Endodermal cell (in vitro differentiated cells): Measurements from ENCODE around the gene ISYNA1. TPM values are rescaled to one million over a fixed set of nuclear protein-coding genes. Genes with fewer than 3 reads are reported as not detected.
A peak's percentile ranks its signal among the peaks of the same experiment; 100 is the strongest.

ENCODE experiments used
- DNase-seq: peaks from one replicate; pipeline ENCODE4 v3.0.0-alpha.2; 2017
- H3K27ac ChIP-seq: 2 replicates; pipeline ENCODE4 v1.5.1; 2013; ENCODE audit warnings: mild to moderate bottlenecking, low read depth, low read length, moderate library complexity
- H3K27me3 ChIP-seq: 2 replicates; pipeline ENCODE4 v1.6.1; 2013; ENCODE audit warnings: mild to moderate bottlenecking, low read length, moderate library complexity; ENCODE audit not compliant: insufficient read depth, control insufficient read depth, poor library complexity, severe bottlenecking
- H3K36me3 ChIP-seq: 2 replicates; pipeline ENCODE4 v1.7.0; 2013; ENCODE audit warnings: mild to moderate bottlenecking, low read length, moderate library complexity; ENCODE audit not compliant: control insufficient read depth, insufficient read depth
- H3K4me1 ChIP-seq: one replicate; pipeline ENCODE4 v1.7.0; 2013; ENCODE audit warnings: low read length; ENCODE audit not compliant: control insufficient read depth, insufficient read depth
- H3K4me3 ChIP-seq: 2 replicates; pipeline ENCODE4 v1.5.1; 2013; ENCODE audit warnings: mild to moderate bottlenecking, low read length, moderate library complexity
- H3K9ac ChIP-seq: 2 replicates; pipeline ENCODE4 v1.6.1; 2013; ENCODE audit warnings: mild to moderate bottlenecking, low read length, moderate library complexity; ENCODE audit not compliant: poor library complexity, severe bottlenecking; ENCODE audit errors: extremely low read depth
- H3K9me3 ChIP-seq: 2 replicates; pipeline ENCODE4 v1.6.1; 2013; ENCODE audit warnings: mild to moderate bottlenecking, low read length, moderate library complexity; ENCODE audit not compliant: control insufficient read depth
- H3K27ac Mint-ChIP-seq: 2 replicates; pipeline ENCODE4 v1.8.0; 2020; ENCODE audit warnings: mixed read lengths
- H3K27me3 Mint-ChIP-seq: 2 replicates; pipeline ENCODE4 v1.8.0; 2021; ENCODE audit warnings: mild to moderate bottlenecking, mixed read lengths; ENCODE audit not compliant: insufficient read depth
- H3K36me3 Mint-ChIP-seq: 2 replicates; pipeline ENCODE4 v1.8.0; 2020; ENCODE audit warnings: low read depth, mixed read lengths
- H3K4me1 Mint-ChIP-seq: 2 replicates; pipeline ENCODE4 v1.8.0; 2020; ENCODE audit warnings: mixed read lengths
- H3K4me3 Mint-ChIP-seq: 2 replicates; pipeline ENCODE4 v1.8.0; 2020; ENCODE audit warnings: mild to moderate bottlenecking, moderate library complexity, mixed read lengths
- H3K9me3 Mint-ChIP-seq: 2 replicates; pipeline ENCODE4 v1.8.0; 2020; ENCODE audit warnings: mild to moderate bottlenecking, mixed read lengths
- CTCF ChIP-seq: fragments of 200-600 bp; sonication (generic); conservative IDR thresholded peaks from 2 replicates; pipeline ENCODE4 v1.5.0; 2021; ENCODE audit warnings: antibody characterized with exemption, mild to moderate bottlenecking
- WGBS, 2 experiments: methylation state at CpG; one replicate each; pipeline versions ENCODE4 v1.1.5 to v1.1.7; 2013; ENCODE audit warnings: missing lambda C conversion rate in 2 of 2, mixed read lengths in 1 of 2; ENCODE audit not compliant: insufficient coverage in 1 of 2, insufficient read length in 1 of 2; 5-methylcytosine and 5-hydroxymethylcytosine counted together
- long read RNA-seq, 4 experiments: library from polyadenylated mRNA in 2 of 4; library from RNA in 1 of 4; library from capped mRNA in 1 of 4; stranded (forward) in 3 of 4; unstranded in 1 of 4; transcript quantifications; one replicate each; pipeline ENCODE4 v2.0.0, GENCODE V29; 2020 to 2021; ENCODE audit warnings: inconsistent platforms in 1 of 4
- polyA plus RNA-seq, 2 experiments: library from polyadenylated mRNA; stranded (reverse); fragments of 50-300 nt; gene quantifications; one replicate each; pipeline ENCODE4 v1.2.3, GENCODE V29; 2013
- total RNA-seq, 2 donors: library from RNA; stranded (reverse); fragmentation: NEBNext Ultra II Directional in 1 of 2; extraction: Animal tissue kit (Norgen Biotek cat#: 25700) in 1 of 2; gene quantifications; 2 replicates in 1 of 2; 3 replicates in 1 of 2; pipeline ENCODE4 v1.2.1, GENCODE V29; 2021

ISYNA1 gene
- total RNA-seq = 100 to 1,000 TPM; 156 to 212 TPM
- polyA plus RNA-seq (2013, experiment 1 of 2) = 502 TPM
- polyA plus RNA-seq (2013, experiment 2 of 2) = 458 TPM
- long read RNA-seq, experiment 1, transcript ISYNA1-201 (11 exons, 2,420 nt) = major isoform, 31 of 72 reads
- long read RNA-seq, experiment 1, partial matches to known transcripts = 30 of 72 reads
- long read RNA-seq, experiment 1, other reads (novel, unspliced or antisense) = 6 of 72 reads
- long read RNA-seq, experiment 2, transcript ISYNA1-202 (10 exons, 1,703 nt) = minor isoform, 8 of 207 reads
- long read RNA-seq, experiment 2, transcript ISYNA1-201 (11 exons, 2,420 nt) = major isoform, 154 of 207 reads
- long read RNA-seq, experiment 2, partial matches to known transcripts = 20 of 207 reads
- long read RNA-seq, experiment 2, other reads (novel, unspliced or antisense) = 19 of 207 reads
- long read RNA-seq, experiment 3, transcript ISYNA1-210 (10 exons, 1,654 nt) = minor isoform, 5 of 910 reads
- long read RNA-seq, experiment 3, transcript ISYNA1-201 (11 exons, 2,420 nt) = major isoform, 716 of 910 reads
- long read RNA-seq, experiment 3, transcript ISYNA1-202 (10 exons, 1,703 nt) = minor isoform, 11 of 910 reads
- long read RNA-seq, experiment 3, transcript ISYNA1-204 (9 exons, 2,148 nt) = minor isoform, 10 of 910 reads
- long read RNA-seq, experiment 3, partial matches to known transcripts = 61 of 910 reads
- long read RNA-seq, experiment 3, other reads (novel, unspliced or antisense) = 103 of 910 reads
- long read RNA-seq, experiment 4, transcript ISYNA1-201 (11 exons, 2,420 nt) = major isoform, 63 of 85 reads
- long read RNA-seq, experiment 4, transcript ISYNA1-202 (10 exons, 1,703 nt) = minor isoform, 5 of 85 reads
- long read RNA-seq, experiment 4, partial matches to known transcripts = 5 of 85 reads
- long read RNA-seq, experiment 4, other reads (novel, unspliced or antisense) = 7 of 85 reads

- DNase-seq = peak; percentile 91
- Mint-ChIP-seq H3K27me3 (peaks cover 3% of the 10 kb centered on the region), H3K4me3 (peak within 1 kb of the TSS; percentile 63), H3K36me3 (peaks cover 10% of the 10 kb centered on the region), H3K4me1 (peaks cover 13% of the 10 kb centered on the region), H3K9me3 (peaks cover 3% of the 10 kb centered on the region), H3K27ac (peak within 1 kb of the TSS; percentile 93)
- WGBS, 2 experiments = 0% methylated on average over 31 to 93 of the region's 99 CpGs
- Histone ChIP-seq H3K27ac (peak within 1 kb of the TSS; percentile 92), H3K27me3 (no peaks in the 10 kb centered on the region), H3K4me3 (peak within 1 kb of the TSS; percentile 77), H3K9me3 (no peaks in the 10 kb centered on the region), H3K36me3 (peaks cover 3% of the 10 kb centered on the region), H3K4me1 (peaks cover 21% of the 10 kb centered on the region), H3K9ac (peak within 1 kb of the TSS; percentile 67)
- peak; percentile 6 for TF ChIP-seq CTCF
Observed at GRCh38 chr19:18437491-18438330, at the start of gene ISYNA1. TSS of gene ISYNA1 (minus strand) at chr19:18438133. CDS start at chr19:18437979, 154 bp downstream.

DNA sequence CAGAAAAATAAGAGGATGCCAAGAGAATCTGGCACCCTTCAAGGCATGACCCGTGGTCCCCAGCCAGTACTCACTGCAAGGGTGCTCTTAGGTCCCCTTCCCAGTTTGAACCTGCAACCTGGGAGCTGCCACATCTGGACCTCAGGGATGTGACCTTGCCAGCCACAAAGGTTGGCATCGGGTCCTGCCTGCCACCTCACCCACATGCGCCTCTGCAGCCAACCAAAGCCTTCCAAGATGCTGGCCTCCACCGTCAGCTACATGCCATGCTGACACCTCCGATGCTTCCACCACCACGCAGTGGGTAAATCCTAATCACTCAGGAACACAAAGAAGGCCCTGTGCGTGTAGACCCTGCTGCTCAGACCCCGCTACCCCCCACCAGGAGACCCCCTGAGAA, 48.8 kb upstream of the ISYNA1 start:
- 93 to 96% methylated on average over 5 to 8 of the region's 8 CpGs for WGBS, 2 experiments
- Histone ChIP-seq H3K4me3 (no peak overlapping the region), H3K27me3 (no peaks in the 10 kb centered on the region), H3K9me3 (peaks cover 3% of the 10 kb centered on the region), H3K4me1 (no peaks in the 10 kb centered on the region), H3K36me3 (no peaks in the 10 kb centered on the region), H3K9ac (no peak overlapping the region), H3K27ac (no peak overlapping the region)
- Mint-ChIP-seq H3K27ac (no peak overlapping the region), H3K36me3 (peaks cover 4% of the 10 kb centered on the region), H3K4me3 (no peak overlapping the region), H3K9me3 (peaks cover 1% of the 10 kb centered on the region), H3K4me1 (peaks cover 29% of the 10 kb centered on the region), H3K27me3 (no peaks in the 10 kb centered on the region)
- DNase-seq = no peak
- no peak for TF ChIP-seq CTCF

GRCh38 chr19:18484992-18485391, 47.1 kb upstream of the ISYNA1 start:
- Mint-ChIP-seq H3K9me3 (peaks cover 1% of the 10 kb centered on the region), H3K27ac (peak overlapping the region; percentile 70), H3K27me3 (no peaks in the 10 kb centered on the region), H3K36me3 (peaks cover 4% of the 10 kb centered on the region), H3K4me3 (no peak overlapping the region), H3K4me1 (peaks cover 22% of the 10 kb centered on the region)
- no peaks in the 10 kb centered on the region for H3K4me1 ChIP-seq
- peaks cover 7% of the 10 kb centered on the region for H3K9me3 ChIP-seq
- no peak for DNase-seq
- TF ChIP-seq CTCF = peak; percentile 57
- 89 to 90% methylated on average over 3 to 5 of the region's 5 CpGs for WGBS, 2 experiments
- no peaks in the 10 kb centered on the region for H3K27me3 ChIP-seq
- no peaks in the 10 kb centered on the region for H3K36me3 ChIP-seq
- no peak overlapping the region for H3K4me3 ChIP-seq
- H3K27ac ChIP-seq = no peak overlapping the region
- H3K9ac ChIP-seq = no peak overlapping the region
